GM12878 (cell line): Measurements from ENCODE around the gene ZNF93. TPM values are rescaled to one million over a fixed set of nuclear protein-coding genes. Genes with fewer than 3 reads are reported as not detected.

Experiments used
- ATAC-seq: fragments of 200-7000 bp; cut with Tn5 transposase; 3 replicates; pipeline ENCODE4 v1.9.1; 2020; ENCODE audit warnings: mild to moderate bottlenecking, moderate library complexity
- BruUV-seq: library from RNA; stranded (reverse); fragments of 400-500 nt; replicated peaks from 2 replicates; lab custom pipeline; 2021; lab: Mats Ljungman, UMichigan
- CTCF ChIA-PET: fragments of 300-600 bp; sonication (Branson Sonifier 250); formaldehyde crosslinking; extraction: SDS; loops from one replicate; lab custom pipeline; 2021; ENCODE audit warnings: inconsistent platforms; lab: Yijun Ruan, JAX
- POLR2A ChIA-PET: fragments of 350-600 bp; formaldehyde crosslinking; extraction: SDS; loops from one replicate; lab custom pipeline; 2021; ENCODE audit warnings: inconsistent platforms; lab: Charles Lee
- RAD21 ChIA-PET: fragments of 300-600 bp; sonication (Branson Sonifier 250); formaldehyde crosslinking; loops from one replicate; lab custom pipeline; 2023; ENCODE audit warnings: antibody characterized with exemption; ENCODE audit not compliant: unreplicated experiment; lab: Charles Lee
- SMC1A ChIA-PET: fragments of 300-600 bp; sonication (Branson Sonifier 250); formaldehyde crosslinking; loops from one replicate; lab custom pipeline; 2023; ENCODE audit not compliant: unreplicated experiment, uncharacterized antibody; lab: Charles Lee
- DNase-seq: peaks from one replicate; pipeline ENCODE4 v3.0.0-alpha.2; 2011; ENCODE audit warnings: low read depth, low spot score
- FAIRE-seq: peaks from 3 replicates; lab custom pipeline; 2011; peaks lifted over from hg19 to GRCh38; lab: Jason Lieb, UNC
- H2AFZ ChIP-seq: 2 replicates; pipeline ENCODE4 v1.6.0; 2011; ENCODE audit warnings: low read depth, low read length, control low read depth; ENCODE audit not compliant: control insufficient read depth
- H3K27ac ChIP-seq: 2 replicates; pipeline ENCODE4 v1.5.1; 2011; ENCODE audit warnings: control low read depth; ENCODE audit not compliant: control insufficient read depth, insufficient read depth
- H3K27me3 ChIP-seq, 2 experiments: replicated peaks in 1 of 2; 2 replicates each; pipeline versions ENCODE4 v1.6.0 to v1.6.1; 2011; ENCODE audit warnings: low read length in 1 of 2; ENCODE audit not compliant: control insufficient read depth in 2 of 2, insufficient read depth in 2 of 2
- H3K36me3 ChIP-seq, 2 experiments: 2 replicates each; pipeline ENCODE4 v1.5.1; 2011; ENCODE audit warnings: low read length in 1 of 2; ENCODE audit not compliant: control insufficient read depth in 2 of 2, insufficient read depth in 2 of 2
- H3K4me1 ChIP-seq: 2 replicates; pipeline ENCODE4 v1.6.1; 2011; ENCODE audit warnings: mild to moderate bottlenecking, low read length, moderate library complexity, mixed read lengths; ENCODE audit not compliant: control insufficient read depth, insufficient read depth
- H3K4me2 ChIP-seq: 2 replicates; pipeline ENCODE4 v1.6.0; 2011; ENCODE audit warnings: control low read depth; ENCODE audit not compliant: control insufficient read depth, insufficient read depth
- H3K4me3 ChIP-seq: fragments of 200-600 bp; sonication (generic); 2 replicates; pipeline ENCODE4 v1.5.1; 2016
- H3K79me2 ChIP-seq: 2 replicates; pipeline ENCODE4 v1.6.0; 2011; ENCODE audit warnings: low read length; ENCODE audit not compliant: control insufficient read depth, insufficient read depth
- H3K9ac ChIP-seq: 2 replicates; pipeline ENCODE4 v1.8.0; 2011; ENCODE audit warnings: low read length, control low read depth, mixed read lengths; ENCODE audit not compliant: control insufficient read depth, insufficient read depth
- H3K9me3 ChIP-seq: replicated peaks from 3 replicates; pipeline ENCODE4 v1.5.1; 2011; ENCODE audit warnings: mild to moderate bottlenecking, low read length; ENCODE audit not compliant: control insufficient read depth, insufficient read depth
- H4K20me1 ChIP-seq: 2 replicates; pipeline ENCODE4 v1.6.0; 2011; ENCODE audit not compliant: control insufficient read depth, insufficient read depth
- CEBPB ChIP-seq, 2 experiments: fragments of 150-350 bp in 1 of 2; IDR thresholded peaks; 2 replicates each; pipeline ENCODE4 v1.6.1; 2012 to 2014; ENCODE audit warnings: low read depth in 2 of 2, low read length in 2 of 2, borderline replicate concordance in 1 of 2, inconsistent platforms in 1 of 2
- E2F8 ChIP-seq: fragments of 450-650 bp; IDR thresholded peaks from 2 replicates; pipeline ENCODE4 v1.6.1; 2018; ENCODE audit warnings: mild to moderate bottlenecking, low read depth, moderate library complexity; ENCODE audit not compliant: partially characterized antibody
- HSF1 ChIP-seq: fragments of 150-350 bp; IDR thresholded peaks from 2 replicates; pipeline ENCODE4 v1.6.1; 2014; ENCODE audit warnings: mild to moderate bottlenecking, low read depth, low read length
- IRF5 ChIP-seq: fragments of 450-650 bp; IDR thresholded peaks from 2 replicates; pipeline ENCODE4 v1.6.1; 2017; ENCODE audit warnings: borderline replicate concordance
- JUNB ChIP-seq: IDR thresholded peaks from 2 replicates; pipeline ENCODE4 v1.6.1; 2016; ENCODE audit warnings: antibody characterized with exemption, mild to moderate bottlenecking
- NKRF ChIP-seq: fragments of 450-650 bp; conservative IDR thresholded peaks from 2 replicates; pipeline ENCODE4 v1.6.1; 2017; ENCODE audit warnings: mild to moderate bottlenecking, moderate library complexity
- SMAD1 ChIP-seq: fragments of 450-650 bp; IDR thresholded peaks from 2 replicates; pipeline ENCODE4 v1.6.1; 2018; ENCODE audit warnings: mild to moderate bottlenecking, low read depth; ENCODE audit not compliant: partially characterized antibody
- SREBF2 ChIP-seq: IDR thresholded peaks from 2 replicates; pipeline ENCODE4 v1.6.1; 2012; ENCODE audit warnings: mild to moderate bottlenecking, low read length
- TCF3 ChIP-seq: IDR thresholded peaks from 2 replicates; pipeline ENCODE4 v1.6.1; 2012; ENCODE audit warnings: low read depth, mild to moderate bottlenecking, low read length, borderline replicate concordance; ENCODE audit not compliant: insufficient read depth
- ZNF592 ChIP-seq: fragments of 450-650 bp; IDR thresholded peaks from 2 replicates; pipeline ENCODE4 v1.6.1; 2017; ENCODE audit warnings: mild to moderate bottlenecking, moderate library complexity
- WGBS: methylation state at CpG from one replicate; pipeline ENCODE4 v1.1.6; 2016; ENCODE audit warnings: low lambda C conversion rate; ENCODE audit not compliant: insufficient replicate concordance, insufficient coverage; ENCODE audit errors: missing lambda C conversion rate; 5-methylcytosine and 5-hydroxymethylcytosine counted together
- in situ Hi-C: fragments of 300-500 bp; cut with MboI; formaldehyde crosslinking; loops from 9 replicates; pipeline ENCODE4 v1.14.3; 2018; ENCODE audit warnings: mixed read lengths
- intact Hi-C: fragments of 100-400 bp; cut with micrococcal nuclease; formaldehyde crosslinking; loops from one replicate; pipeline ENCODE4 v1.14.2; 2022; ENCODE audit not compliant: unreplicated experiment
- polyA plus RNA-seq, 11 experiments: library from polyadenylated mRNA; depleted of rRNA in 4 of 11; unstranded in 6 of 11; stranded (reverse) in 5 of 11; fragments of >200 nt; fragmentation: Nextera tagmentation in 4 of 11; fragmentation: Illumina TruSeq in 1 of 11; extraction: Ambion mirVana in 4 of 11; extraction: Trizol in 1 of 11; gene quantifications; 1 replicate in 1 of 11; 2 replicates in 10 of 11; pipeline versions ENCODE4 v1.2.1 to v1.2.3, GENCODE V29; 2011 to 2016; ENCODE audit warnings: inconsistent platforms in 2 of 11, missing spikeins in 2 of 11, low read depth in 1 of 11
- total RNA-seq, 4 experiments: library from RNA; depleted of rRNA in 3 of 4; stranded (reverse); fragments of >200 nt in 3 of 4; fragmentation: Illumina TruSeq in 1 of 4; extraction: Trizol in 1 of 4; gene quantifications; 2 replicates each; pipeline versions ENCODE4 v1.2.1 to v1.2.3, GENCODE V29; 2013 to 2021

The ZNF93 gene
- total and polyA plus RNA-seq, 10 of the 15 experiments (the other 5 are each of a cell fraction or from before 2014, with no cell fraction given), result 0.70 to 7.9 (median 1.9) TPM

GRCh38 chr19:19871932-19872331, 28.8 kb upstream of the ZNF93 start:
- intact Hi-C loops, result no loop called here
- WGBS, result 20% methylated on average over 3 of the region's 3 CpGs
- TF ChIP-seq HSF1 (no peak), SREBF2 (no peak), E2F8 (no peak), TCF3 (no peak), CEBPB (IDR thresholded peaks at IDR 0.05; ENCODE audit: borderline replicate concordance in 1 of 2, low read depth in 2 of 2, low read length in 2 of 2) (no peak), ZNF592 (no peak), NKRF (no peak), SMAD1 (no peak), JUNB (no peak), IRF5 (no peak)

More at GRCh38 chr19:19871932-19872331, 28.8 kb upstream of the ZNF93 start:
- no peak for DNase-seq
- ChIA-PET RAD21 (no interaction called here), POLR2A (interaction anchor here (0.6 kb wide), 1 partner anchor 29 kb away, joined by 3 read pairs; no protein-coding TSS in a partner anchor), CTCF (no interaction called here), SMC1A (interaction anchor here (1.0 to 2.8 kb wide), 4 partner anchors 17 to 83 kb away, joined by 3 to 10 read pairs (median 4); partner anchors contain the start of gene ZNF93)
- no TSS peak for BruUV-seq
- Histone ChIP-seq H3K4me2 (no peak overlapping the region), H3K9ac (no peak overlapping the region), H3K4me3 (no peak overlapping the region), H3K79me2 (peaks cover 12% of the 10 kb centered on the region), H3K9me3 (peaks cover 15% of the 10 kb centered on the region; the same call in 2 of the 3 replicates), H3K36me3 (no peaks in the 10 kb centered on the region; a peak in 1 of 4 replicates), H3K4me1 (no peaks in the 10 kb centered on the region), H3K27ac (no peak overlapping the region), H4K20me1 (no peaks in the 10 kb centered on the region), H2AFZ (no peak overlapping the region), H3K27me3 (no peaks in the 10 kb centered on the region)
- in situ Hi-C loops, result no loop called here
- no peak for ATAC-seq
- no peak for FAIRE-seq
